Uterus (tissue), 4 donors: ENCODE results near the gene TAF8. TPM values are rescaled to one million over a fixed set of nuclear protein-coding genes. Genes with fewer than 3 reads are reported as not detected.

ENCODE experiments used
- DNase-seq, 2 donors: peaks; one replicate each; pipeline ENCODE4 v3.0.0-alpha.2; 2019 to 2020
- H3K27ac ChIP-seq, 2 donors: fragments of 200-600 bp; sonication (generic); 1 replicate in 1 of 2; 2 replicates in 1 of 2; pipeline ENCODE4 v1.5.1; 2016 to 2018
- H3K27me3 ChIP-seq, 2 donors: fragments of 200-600 bp; sonication (generic); one replicate each; pipeline ENCODE4 v1.5.1; 2018 to 2019; ENCODE audit warnings: control low read depth in 1 of 2
- H3K36me3 ChIP-seq, 2 donors: fragments of 200-600 bp; sonication (generic); one replicate each; pipeline ENCODE4 v1.5.1; 2019; ENCODE audit warnings: control low read depth in 1 of 2
- H3K4me1 ChIP-seq, 2 donors: fragments of 200-600 bp; sonication (generic); one replicate each; pipeline ENCODE4 v1.5.1; 2018 to 2019; ENCODE audit warnings: control low read depth in 1 of 2
- H3K4me3 ChIP-seq, 2 donors: fragments of 200-600 bp; sonication (generic); 1 replicate in 1 of 2; 2 replicates in 1 of 2; pipeline ENCODE4 v1.5.1; 2018 to 2019; ENCODE audit warnings: mild to moderate bottlenecking in 1 of 2
- H3K9me3 ChIP-seq, 2 donors: fragments of 200-600 bp; sonication (generic); one replicate each; pipeline ENCODE4 v1.5.1; 2019; ENCODE audit warnings: control low read depth in 1 of 2
- CTCF ChIP-seq, 4 experiments: fragments of 200-600 bp in 2 of 4; fragments of 450-650 bp in 2 of 4; sonication (generic) in 2 of 4; IDR thresholded peaks; one replicate each; pipeline ENCODE4 v1.5.1; 2016 to 2019; ENCODE audit warnings: antibody characterized with exemption in 4 of 4, mild to moderate bottlenecking in 2 of 4, moderate library complexity in 1 of 4
- POLR2A ChIP-seq, 2 donors: fragments of 450-650 bp; IDR thresholded peaks; one replicate each; pipeline ENCODE4 v1.6.1; 2016; ENCODE audit warnings: antibody characterized with exemption in 2 of 2, mild to moderate bottlenecking in 1 of 2, moderate library complexity in 1 of 2
- intact Hi-C: fragments of 100-400 bp; cut with DNase I; formaldehyde crosslinking; loops from one replicate; pipeline ENCODE4 v1.15.1; 2023; ENCODE audit warnings: low total_unique reads
- total RNA-seq, 4 donors: library from RNA; depleted of rRNA in 3 of 4; stranded (reverse); fragments of >200 nt in 3 of 4; gene quantifications; one replicate each; pipeline versions ENCODE4 v1.1.0 to v1.2.4, GENCODE V29; 2014 to 2023
- donor health status: DM: yes; HTN: yes; CAD: no.

Gene TAF8
- total RNA-seq, 4 donors from 2014 or later = 16.0 to 45.6 (median 37.5) TPM

GRCh38 chr6:42100029-42100901 is 49.9 kb downstream of the TAF8 start:
- no peaks in the 10 kb centered on the region for H3K9me3 ChIP-seq
- H3K27me3 ChIP-seq = no peaks in the 10 kb centered on the region
- intact Hi-C loops = no loop called here
- TF ChIP-seq CTCF (IDR thresholded peaks at IDR 0.05) = no peak
- no peak for TF ChIP-seq POLR2A (IDR thresholded peaks at IDR 0.05)
- H3K4me3 ChIP-seq = no peak overlapping the region
- H3K36me3 ChIP-seq = no peaks in the 10 kb centered on the region
- no peaks in the 10 kb centered on the region for H3K4me1 ChIP-seq
- peak in 1 of 2 donors; percentile 23 for DNase-seq
- H3K27ac ChIP-seq = peak overlapping the region in 1 of 2 donors; percentile 70

- Histone ChIP-seq H3K27me3 (no peaks in the 10 kb centered on the region), H3K27ac (peak overlapping the region in 1 of 2 donors; percentile 70), H3K36me3 (no peaks in the 10 kb centered on the region), H3K9me3 (no peaks in the 10 kb centered on the region), H3K4me1 (no peaks in the 10 kb centered on the region), H3K4me3 (no peak overlapping the region)
- intact Hi-C loops = no loop called here
- TF ChIP-seq POLR2A (IDR thresholded peaks at IDR 0.05) = no peak
- no peak for TF ChIP-seq CTCF (IDR thresholded peaks at IDR 0.05)
- DNase-seq = no peak
These were observed 50.9 kb downstream of the TAF8 start for GRCh38 chr6:42101186-42101657.

GRCh38 chr6:42103216-42103615 is 52.9 kb downstream of the TAF8 start:
- TF ChIP-seq POLR2A (IDR thresholded peaks at IDR 0.05) = no peak
- no peak for TF ChIP-seq CTCF (IDR thresholded peaks at IDR 0.05)
- Histone ChIP-seq H3K27ac (no peak overlapping the region), H3K36me3 (no peaks in the 10 kb centered on the region), H3K27me3 (no peaks in the 10 kb centered on the region), H3K4me1 (no peaks in the 10 kb centered on the region), H3K9me3 (no peaks in the 10 kb centered on the region), H3K4me3 (no peak overlapping the region)
- intact Hi-C loops = no loop called here
- no peak for DNase-seq

- Histone ChIP-seq H3K4me1 (no peaks in the 10 kb centered on the region), H3K27ac (no peak overlapping the region), H3K9me3 (no peaks in the 10 kb centered on the region), H3K27me3 (no peaks in the 10 kb centered on the region), H3K36me3 (no peaks in the 10 kb centered on the region), H3K4me3 (no peak overlapping the region)
- intact Hi-C loops = no loop called here
- DNase-seq = no peak
- TF ChIP-seq POLR2A (IDR thresholded peaks at IDR 0.05) (no peak), CTCF (IDR thresholded peaks at IDR 0.05) (no peak)
These were observed 53.4 kb downstream of the TAF8 start for GRCh38 chr6:42103753-42104094.

GRCh38 chr6:42104095-42104803 is 53.9 kb downstream of the TAF8 start:
- no peaks in the 10 kb centered on the region for H3K27me3 ChIP-seq
- DNase-seq = peak; percentile 47 to 57
- TF ChIP-seq POLR2A (IDR thresholded peaks at IDR 0.05) (no peak), CTCF (IDR thresholded peaks at IDR 0.05) (peak; percentile 23 to 47 (median 32))
- intact Hi-C loops = no loop called here
- no peaks in the 10 kb centered on the region for H3K9me3 ChIP-seq
- H3K4me1 ChIP-seq = no peaks in the 10 kb centered on the region
- no peaks in the 10 kb centered on the region for H3K36me3 ChIP-seq
- H3K27ac ChIP-seq = no peak overlapping the region
- peak overlapping the region; percentile 18 to 28 for H3K4me3 ChIP-seq
